NCI-H2081 (cell line): Measurements from ENCODE around the gene IFNG.
A peak's percentile ranks its signal among the peaks of the same experiment; 100 is the strongest.

Experiments
- DNase-seq, 2 experiments: peaks; one replicate each; lab custom pipeline; 2025; lab: John Stamatoyannopoulos, UW

IFNG gene

GRCh38 chr12:68115281-68115680 is 44.3 kb downstream of the IFNG start:
- DNase-seq: no peak

GRCh38 chr12:68114606-68115005 is 44.9 kb downstream of the IFNG start:
- no peak for DNase-seq

- DNase-seq: peak in 1 of 2 experiments; percentile 15
Observed at GRCh38 chr12:68113644-68114043, 45.9 kb downstream of the IFNG start.

- DNase-seq: no peak
Observed at GRCh38 chr12:68111995-68112394, 47.5 kb downstream of the IFNG start.

- DNase-seq: no peak
Observed at GRCh38 chr12:68109444-68110217, 49.9 kb downstream of the IFNG start.

GRCh38 chr12:68109001-68109400 is 50.5 kb downstream of the IFNG start:
- no peak for DNase-seq

- no peak for DNase-seq
Observed at GRCh38 chr12:68106660-68107059, 52.9 kb downstream of the IFNG start.

GRCh38 chr12:68106160-68106559 is 53.4 kb downstream of the IFNG start:
- DNase-seq: no peak
